ENCODE measurements around the gene CKS2. TPM values are rescaled to one million over a fixed set of nuclear protein-coding genes. Genes with fewer than 3 reads are reported as not detected.

Gene CKS2
- total and polyA plus RNA-seq, 2 of the 8 experiments (the other 6 are each of a cell fraction or from before 2014, with no cell fraction given): 337 to 689 TPM

DNA sequence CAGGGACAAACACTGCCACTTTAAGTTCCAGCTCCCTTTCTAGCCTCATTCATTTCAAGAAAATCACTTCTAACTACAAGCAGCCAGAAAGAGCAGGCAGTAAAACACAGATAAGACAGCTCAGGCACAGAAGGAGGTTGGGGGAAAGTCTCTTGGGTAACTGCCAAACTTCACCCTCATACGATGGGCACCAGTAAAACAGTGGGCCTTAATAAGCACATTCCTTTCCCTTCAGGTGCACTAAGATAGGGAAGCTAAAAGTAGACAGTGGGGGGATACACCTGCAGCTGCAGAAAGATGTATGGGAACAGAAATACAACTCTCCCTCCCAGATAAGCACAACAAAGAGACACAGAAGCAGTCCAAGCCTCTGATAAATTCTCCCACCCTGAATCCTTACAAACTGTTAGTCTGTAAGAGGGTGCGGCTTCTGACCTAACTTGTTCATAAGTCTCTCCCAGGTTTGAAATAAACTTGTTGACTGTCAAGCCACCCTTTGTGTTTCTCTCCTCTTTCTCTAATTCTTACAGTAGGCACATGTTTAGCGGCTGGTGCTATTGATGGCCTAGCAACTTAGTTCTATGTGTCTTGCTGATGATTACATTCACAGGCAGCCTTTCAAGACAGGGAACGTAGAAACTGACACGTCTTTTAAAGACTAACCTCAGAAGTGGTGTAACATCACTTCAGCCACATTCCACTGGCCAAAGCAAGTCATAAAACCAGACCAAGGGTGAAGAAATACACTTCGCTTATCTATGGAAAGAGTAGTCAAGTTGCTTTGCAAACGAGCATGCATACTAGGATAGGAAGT lies 6.8 kb upstream of the CKS2 start:
- ChIA-PET POLR2A (ENCODE audit: partially characterized antibody) (no interaction called here), CTCF (ENCODE audit: partially characterized antibody) (no interaction called here)
- no peak overlapping the region for H3K4me2 ChIP-seq (ENCODE audit: insufficient read depth in 1 of 2, low read depth in 2 of 2, low read length in 2 of 2)
- no peak overlapping the region for H3K18ac ChIP-seq (ENCODE audit: extremely low read depth, low read length)
- H3K9me3 ChIP-seq (ENCODE audit: insufficient read depth in 2 of 2, low read depth in 1 of 2, low read length in 1 of 2): no peaks in the 10 kb centered on the region
- no peak overlapping the region for H3K23ac ChIP-seq (ENCODE audit: insufficient read length)
- H4K20me1 ChIP-seq (replicated peaks in 1 of 2; ENCODE audit: control insufficient read depth in 1 of 2, insufficient read depth in 2 of 2, low read length in 2 of 2): peaks cover 0 to 2% of the 10 kb centered on the region in 2 experiments
- no peak overlapping the region for H2BK15ac ChIP-seq (ENCODE audit: low read length)
- peaks cover 0 to 16% (median 0%) of the 10 kb centered on the region in 4 experiments; a peak in 2 of 8 replicates for H3K36me3 ChIP-seq (ENCODE audit: control insufficient read depth in 2 of 4, insufficient read depth in 4 of 4, low read length in 3 of 4)
- no peaks in the 10 kb centered on the region for H3K27me3 ChIP-seq (replicated peaks in 1 of 4; ENCODE audit: control insufficient read depth in 3 of 4, extremely low read depth in 1 of 4, insufficient read depth in 3 of 4, low read length in 3 of 4)
- no peaks in the 10 kb centered on the region for H3K79me1 ChIP-seq (ENCODE audit: low read depth, low read length)
- H3K27ac ChIP-seq (ENCODE audit: low read depth, low read length): no peak overlapping the region
- no peak overlapping the region for H3K9ac ChIP-seq (replicated peaks in 1 of 4; ENCODE audit: extremely low read depth in 1 of 4, low read depth in 3 of 4, low read length in 3 of 4)
- H2BK12ac ChIP-seq (ENCODE audit: low read depth, low read length): no peak overlapping the region
- H3K23me2 ChIP-seq (ENCODE audit: low read depth, low read length): no peaks in the 10 kb centered on the region
- FAIRE-seq: no peak
- no peak overlapping the region for H3K4ac ChIP-seq (replicated peaks; ENCODE audit: insufficient read length, low read depth, low read length)
- 93% methylated on average over 7 of the region's 7 CpGs; no CpG with 5 or more reads in 1 of the 2 experiments for WGBS, 2 experiments (ENCODE audit: extremely low coverage in 1 of 2, insufficient coverage in 1 of 2, insufficient read length in 1 of 2, insufficient replicate concordance in 2 of 2, low coverage in 1 of 2, low lambda C conversion rate in 2 of 2, missing lambda C conversion rate in 1 of 2)
- 0 out of 4 replicates have a peak, but pooled peaks cover 0 to 2% of the 10 kb centered on the region in 2 experiments for H3K79me2 ChIP-seq (ENCODE audit: control insufficient read depth in 1 of 2, insufficient read depth in 2 of 2, low read length in 2 of 2)
- H2BK5ac ChIP-seq (ENCODE audit: low read depth, low read length): no peak overlapping the region
- no peak overlapping the region for H3K14ac ChIP-seq (ENCODE audit: insufficient read length)
- no peak overlapping the region for H3K56ac ChIP-seq (replicated peaks; ENCODE audit: insufficient read length, low read depth, low read length)
- H2BK120ac ChIP-seq (replicated peaks; ENCODE audit: low read depth, low read length): no peak overlapping the region
- H3K4me3 ChIP-seq (ENCODE audit: extremely low read depth in 1 of 4, insufficient read depth in 2 of 4, low read depth in 3 of 4, low read length in 4 of 4): no peak overlapping the region
- no peak overlapping the region for H4K8ac ChIP-seq (ENCODE audit: extremely low read depth, insufficient read depth, low read length)
- no peak overlapping the region for H2BK20ac ChIP-seq (ENCODE audit: low read length)
- H4K91ac ChIP-seq (replicated peaks; ENCODE audit: insufficient read length, low read length): no peak overlapping the region
- no peak overlapping the region for H2AK5ac ChIP-seq (ENCODE audit: low read depth, low read length)
- H3K4me1 ChIP-seq (replicated peaks in 1 of 4; ENCODE audit: control insufficient read depth in 3 of 4, insufficient read depth in 4 of 4, low read length in 3 of 4): no peaks in the 10 kb centered on the region; a peak in 1 of 7 replicates
- H4K5ac ChIP-seq (ENCODE audit: insufficient read length, low read depth, low read length): no peak overlapping the region
- no peak overlapping the region for H2AFZ ChIP-seq (ENCODE audit: low read length)
- no peak for DNase-seq (ENCODE audit: low read depth in 1 of 2, low spot score in 2 of 2)
- TF ChIP-seq POU5F1 (IDR thresholded peaks at IDR 0.05; ENCODE audit: low read depth, low read length) (no peak), CREB1 (IDR thresholded peaks at IDR 0.05) (no peak), JUN (IDR thresholded peaks at IDR 0.05; ENCODE audit: low read depth, low read length) (no peak), MAFK (IDR thresholded peaks at IDR 0.05; ENCODE audit: low read depth, low read length) (no peak), SUZ12 (IDR thresholded peaks at IDR 0.05; ENCODE audit: low read length) (no peak), SIN3A (conservative IDR thresholded peaks at IDR 0.05 in 1 of 2, IDR thresholded peaks at IDR 0.05 in 1 of 2; ENCODE audit: low read depth in 1 of 2, low read length in 2 of 2) (no peak), PHF8 (conservative IDR thresholded peaks at IDR 0.05; ENCODE audit: low read depth, low read length) (no peak), ZNF274 (IDR thresholded peaks at IDR 0.05; ENCODE audit: borderline replicate concordance, extremely low read depth, low read length) (no peak), USF2 (IDR thresholded peaks at IDR 0.05; ENCODE audit: low read length) (no peak), GABPA (IDR thresholded peaks at IDR 0.05; ENCODE audit: borderline replicate concordance, insufficient read depth, low read length) (no peak), CHD1 (IDR thresholded peaks at IDR 0.05; ENCODE audit: low read depth, low read length) (no peak), TCF12 (IDR thresholded peaks at IDR 0.05; ENCODE audit: low read depth, low read length) (no peak)

Data from H1 (cell line).